HG03575 (cell line): ENCODE data around the gene PIM3.

Experiments
- ATAC-seq: cut with Tn5 transposase; IDR thresholded peaks from one replicate; pipeline ENCODE4 v1.9.1; 2021; ENCODE audit not compliant: unreplicated experiment, insufficient number of reproducible peaks, low FRiP score; ENCODE audit errors: extremely low read depth

Gene PIM3

DNA sequence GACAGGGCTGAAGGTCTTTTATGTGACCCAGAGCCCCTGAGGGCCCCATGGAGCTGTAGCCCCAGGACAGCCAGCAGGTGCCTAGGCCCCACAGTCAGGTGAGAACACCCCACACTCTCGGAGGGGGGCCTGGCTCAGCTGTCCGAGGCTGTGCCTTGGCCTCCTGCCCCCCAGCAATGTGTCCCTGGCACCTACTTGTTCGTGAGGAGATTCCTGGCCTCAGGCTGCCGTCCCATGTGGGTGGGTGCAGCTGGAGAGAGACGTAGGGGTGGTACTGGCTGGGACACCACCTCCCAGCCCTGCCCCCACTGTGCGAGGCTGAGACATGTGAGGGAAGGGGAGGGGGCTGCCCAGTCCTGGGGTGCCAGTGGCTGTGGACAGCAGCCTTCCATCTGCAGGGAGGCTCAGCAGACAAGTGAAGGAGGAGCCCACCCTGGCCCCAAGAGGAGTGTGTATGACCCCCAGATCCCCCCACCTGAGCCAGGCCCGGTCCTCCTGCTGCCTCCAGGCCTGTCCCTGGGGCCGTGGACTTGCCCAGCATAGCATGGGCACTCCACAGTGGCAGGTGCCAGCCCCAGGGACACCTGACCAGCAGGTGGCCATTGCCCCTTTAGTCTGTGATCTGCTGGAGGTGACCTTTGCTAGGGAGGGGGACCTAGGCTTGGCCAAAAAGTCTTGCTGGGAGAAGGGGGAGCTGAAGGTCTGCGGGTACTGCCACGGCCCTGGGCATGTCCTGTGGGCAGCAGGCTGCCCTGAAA lies 35.0 kb downstream of the PIM3 start:
- ATAC-seq: no peak

DNA sequence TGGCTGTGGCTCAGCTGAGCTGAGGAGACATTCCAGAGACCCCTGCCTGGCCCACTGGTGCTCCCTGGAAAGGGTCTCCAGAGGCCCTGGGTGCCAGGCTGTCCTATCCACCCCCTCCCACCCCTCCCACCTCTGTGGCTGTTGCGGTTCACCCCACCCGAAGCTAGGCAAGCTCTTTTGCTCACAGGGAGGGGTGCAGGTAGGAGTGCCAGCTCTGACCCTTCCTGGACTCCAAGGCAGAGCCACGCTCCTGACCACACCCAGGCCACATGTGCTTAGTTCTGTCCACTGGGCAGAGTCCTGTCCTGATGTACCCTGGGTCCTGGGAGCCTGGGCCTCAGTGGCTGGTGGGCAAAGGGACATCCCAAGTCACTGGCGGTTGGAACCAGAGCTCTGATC lies 35.5 kb downstream of the PIM3 start:
- no peak for ATAC-seq

GRCh38 chr22:49996518-49997250 lies 36.1 kb downstream of the PIM3 start:
- ATAC-seq: no peak

DNA sequence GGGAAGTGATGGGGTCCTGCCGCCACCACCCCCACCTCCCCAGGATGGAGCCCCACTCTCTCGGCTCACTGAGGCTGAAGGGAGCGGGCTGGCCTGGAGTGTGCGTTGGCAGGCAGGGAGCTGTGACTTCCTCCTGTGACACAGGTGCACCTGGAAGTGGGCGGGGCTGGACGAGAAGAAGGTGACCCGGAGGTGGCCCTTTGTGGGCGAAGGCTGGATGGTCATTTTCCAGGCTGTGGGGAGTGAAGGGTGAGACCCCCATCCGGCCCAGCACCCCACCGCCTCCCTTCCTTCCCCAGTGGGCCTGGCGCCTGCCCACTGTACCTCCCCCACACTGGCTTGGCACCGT lies 36.7 kb downstream of the PIM3 start:
- no peak for ATAC-seq

- no peak for ATAC-seq
Measured at GRCh38 chr22:49997932-49998717, 37.6 kb downstream of the PIM3 start.

DNA sequence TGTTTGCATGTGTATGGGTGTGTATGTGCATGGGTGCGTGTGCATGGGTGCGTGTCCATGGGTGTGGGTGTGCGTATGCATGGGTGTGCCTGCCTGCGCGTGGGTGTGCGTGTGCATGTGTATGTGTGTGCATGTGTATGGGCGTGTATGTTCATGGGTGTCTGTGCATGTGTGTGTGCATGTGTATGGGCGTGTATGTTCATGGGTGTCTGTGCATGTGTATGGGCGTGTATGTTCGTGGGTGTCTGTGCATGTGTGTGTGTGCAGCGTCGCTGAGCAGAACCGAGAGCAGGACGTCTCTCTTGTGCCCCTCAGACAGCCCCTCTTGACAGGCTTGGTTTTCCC lies 38.1 kb downstream of the PIM3 start:
- no peak for ATAC-seq

DNA sequence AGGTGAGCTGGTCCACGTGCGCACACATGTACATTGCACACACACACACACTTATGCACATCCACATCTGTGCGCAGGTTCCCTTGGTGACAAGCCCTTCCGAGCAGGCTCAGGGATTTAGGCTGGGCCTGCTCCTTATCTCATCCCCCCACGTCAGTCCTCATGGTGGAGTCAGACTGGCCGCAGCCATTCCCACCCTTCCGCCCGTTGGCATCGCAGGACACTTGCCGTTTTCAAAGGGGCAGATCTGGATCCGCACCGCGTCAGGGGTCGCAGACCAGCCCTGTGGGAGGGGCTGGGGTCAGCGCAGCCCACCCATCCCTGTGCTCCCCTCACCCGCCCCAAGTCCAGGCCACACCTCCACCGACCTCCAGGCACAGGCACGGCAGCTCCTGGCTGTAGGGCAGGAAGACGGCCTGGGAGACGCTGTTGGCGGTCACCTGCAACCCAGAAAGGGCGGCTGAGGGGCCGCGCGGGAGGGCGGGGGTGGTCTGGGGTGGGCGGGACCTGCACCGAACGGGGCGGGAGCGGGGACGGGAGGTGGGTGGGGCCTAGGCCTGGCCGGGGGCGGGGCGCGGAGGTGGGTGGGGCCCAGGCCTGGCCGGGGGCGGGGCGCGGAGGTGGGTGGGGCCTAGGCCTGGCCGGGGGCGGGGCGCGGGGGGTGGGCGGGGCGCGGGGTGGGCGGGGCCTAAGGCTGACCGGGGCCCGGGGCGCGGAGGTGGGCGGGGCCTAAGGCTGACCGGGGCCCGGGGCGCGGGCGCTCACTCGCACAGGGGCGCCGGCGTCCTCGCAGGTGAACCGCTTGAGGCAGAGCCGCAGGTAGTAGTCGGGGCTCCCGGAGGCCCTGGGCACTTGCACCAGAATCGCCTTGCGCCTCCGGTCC lies 38.7 kb downstream of the PIM3 start:
- ATAC-seq: no peak

DNA sequence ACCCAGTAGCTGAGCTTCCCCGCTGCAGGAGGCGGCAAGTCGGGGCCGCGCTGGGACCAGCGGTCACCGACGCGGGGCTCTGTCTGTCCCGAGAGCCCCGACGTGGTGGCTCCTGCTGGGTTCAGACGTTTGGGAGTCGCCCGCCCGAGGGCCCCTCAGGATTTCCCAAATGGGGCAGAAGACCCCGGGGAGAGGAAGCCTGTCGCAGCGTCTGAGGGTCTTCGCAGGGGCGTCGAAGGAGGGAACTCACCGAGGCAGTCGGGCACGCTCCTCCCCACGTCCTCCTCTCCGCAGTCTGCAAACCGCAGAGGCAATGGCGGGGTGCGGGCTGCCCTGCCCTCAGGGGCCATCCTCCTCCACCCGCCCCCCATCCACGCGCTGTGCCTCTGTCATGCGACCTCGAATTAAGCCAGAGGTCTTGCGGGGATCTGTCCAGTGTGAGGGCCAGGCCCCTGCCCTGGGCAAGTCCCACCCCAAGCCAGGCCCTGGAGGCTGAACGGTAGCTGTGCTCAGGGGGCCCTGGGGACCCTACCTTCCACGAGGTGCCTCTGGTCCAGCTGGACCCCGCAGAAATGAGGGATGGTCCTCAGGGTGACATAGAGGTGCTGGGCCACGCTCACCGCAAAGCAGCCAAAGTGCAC lies 39.5 kb downstream of the PIM3 start:
- ATAC-seq: no peak

- ATAC-seq: no peak
Measured at GRCh38 chr22:50000587-50001387, 40.2 kb downstream of the PIM3 start.

- ATAC-seq: no peak
Measured at GRCh38 chr22:50001388-50002231, 41.0 kb downstream of the PIM3 start.

DNA sequence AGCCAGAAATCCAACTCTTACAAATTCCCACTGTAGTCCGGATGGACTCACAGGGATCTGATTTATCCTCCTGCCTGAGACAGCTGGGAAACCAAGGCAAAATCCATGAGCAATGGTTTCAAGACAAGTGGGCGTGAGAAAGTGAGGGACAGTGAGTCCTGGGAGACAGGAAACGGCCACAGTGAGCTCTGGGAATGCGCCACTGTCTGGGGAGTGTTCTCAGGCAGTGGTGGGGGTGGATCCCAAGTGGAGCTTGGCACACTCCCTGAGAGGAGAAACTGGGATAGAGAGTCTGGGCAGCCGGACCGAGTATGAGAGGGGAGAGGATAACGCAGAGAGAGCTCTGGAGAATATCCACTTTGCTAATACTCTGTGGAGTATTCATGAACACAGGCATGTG lies 42.2 kb downstream of the PIM3 start:
- no peak for ATAC-seq

DNA sequence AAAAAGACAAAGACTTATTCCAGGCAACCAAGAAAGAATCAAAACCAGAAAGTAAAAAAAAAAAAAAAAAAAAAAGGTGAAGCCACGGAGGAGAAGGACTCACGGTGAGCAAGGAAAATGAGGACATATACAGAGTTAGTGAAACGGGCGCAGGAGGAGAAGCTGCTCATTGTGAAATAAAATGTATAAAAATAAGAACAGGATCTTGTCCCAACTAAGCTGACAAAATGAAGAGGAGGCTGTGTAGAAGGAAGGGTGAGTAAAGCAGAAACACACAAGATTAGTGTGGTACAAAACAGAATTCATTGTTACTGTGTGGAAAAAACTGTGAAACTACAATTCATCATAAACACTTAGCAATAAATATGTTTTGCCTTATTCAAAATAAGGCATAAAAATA lies 44.3 kb downstream of the PIM3 start:
- ATAC-seq: no peak

DNA sequence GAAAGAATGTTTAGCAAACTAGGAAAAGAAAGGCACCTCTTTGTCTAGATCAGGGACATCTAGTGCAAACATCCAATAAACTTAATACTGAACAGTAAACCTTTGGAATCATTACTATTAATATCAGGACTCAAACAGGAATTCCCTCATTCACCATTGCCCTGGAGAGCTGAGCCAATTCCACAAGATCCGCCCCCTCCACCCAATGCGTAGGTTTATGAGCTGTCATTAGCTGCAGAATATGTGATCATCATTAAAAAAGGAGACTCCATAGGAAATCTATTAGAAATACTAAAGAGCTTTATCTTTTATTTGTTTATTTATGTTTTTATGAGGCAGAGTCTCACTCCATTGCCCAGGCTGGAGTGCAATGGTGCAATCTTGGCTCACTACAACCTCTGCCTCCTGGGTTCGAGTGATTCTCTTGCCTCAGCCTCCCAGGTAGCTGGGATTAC lies 46.5 kb downstream of the PIM3 start:
- no peak for ATAC-seq

- no peak for ATAC-seq
Measured at GRCh38 chr22:50008151-50009040, 47.8 kb downstream of the PIM3 start.

GRCh38 chr22:50009251-50009650 lies 48.7 kb downstream of the PIM3 start:
- ATAC-seq: no peak
